Astrocyte of the cerebellum (primary cell): Measurements from ENCODE around the gene DUSP21.
"Not testable (repeated sequence)": the region's sequence is repeated elsewhere in the genome, so short reads cannot be mapped to it uniquely, and the experiment has no call there.

Source experiments
- DNase-seq: peaks from one replicate; pipeline ENCODE4 v3.0.0-alpha.2; 2011; ENCODE audit warnings: low read depth
- H3K4me3 ChIP-seq: 2 replicates; pipeline ENCODE4 v1.5.1; 2011; ENCODE audit warnings: mild to moderate bottlenecking, low read depth, low read length, moderate library complexity
- CTCF ChIP-seq: IDR thresholded peaks from 2 replicates; pipeline ENCODE4 v1.5.1; 2012; ENCODE audit warnings: low read length, low read depth, moderate library complexity, mild to moderate bottlenecking; ENCODE audit errors: missing control alignments
- in situ Hi-C: cut with HindIII; loops from 2 replicates; pipeline ENCODE4 v1.10.0; 2017; ENCODE audit warnings: low sequenced_read_pairs

Gene DUSP21

DNA sequence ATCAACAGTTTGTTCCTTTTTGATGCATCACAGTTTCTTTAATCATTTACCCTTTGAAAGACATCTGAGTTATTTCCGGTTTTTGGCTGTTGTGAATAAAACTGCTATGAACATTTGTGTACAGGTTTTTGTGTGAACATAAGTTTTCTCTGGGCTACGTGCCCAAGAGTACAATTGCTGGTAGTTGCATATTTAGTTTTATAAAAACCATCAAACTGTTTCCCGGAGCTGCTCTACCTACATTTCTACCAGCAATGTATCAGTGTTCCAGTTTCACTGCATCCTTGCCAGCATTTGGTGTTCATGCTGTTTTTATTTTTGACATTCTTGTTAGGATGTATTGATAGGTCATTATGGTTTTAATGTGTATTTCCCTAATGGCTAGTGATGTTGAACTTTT lies 46.4 kb downstream of the DUSP21 start:
- TF ChIP-seq CTCF: no peak
- no peak overlapping the region for H3K4me3 ChIP-seq
- no peak for DNase-seq
- in situ Hi-C loops: no loop called here

DNA sequence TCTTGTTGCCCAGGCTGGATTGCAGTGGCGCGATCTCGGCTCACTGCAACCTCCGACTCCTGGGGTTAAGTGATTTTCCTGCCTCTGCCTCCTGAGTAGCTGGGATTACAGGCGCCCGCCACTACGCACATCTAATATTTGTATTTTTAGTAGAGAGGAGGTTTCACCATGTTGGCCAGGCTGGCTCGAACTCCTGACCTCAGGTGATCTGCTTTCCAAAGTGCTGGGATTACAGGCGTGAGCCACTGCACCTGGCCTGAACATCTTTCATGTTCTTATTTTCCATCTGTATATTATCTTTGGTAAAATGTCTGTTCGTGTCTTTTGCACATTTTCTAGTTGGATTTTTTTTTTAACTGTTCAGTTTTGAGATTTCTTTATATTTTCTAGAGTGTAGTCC lies 46.9 kb downstream of the DUSP21 start:
- in situ Hi-C loops: not testable (repeated sequence)

DNA sequence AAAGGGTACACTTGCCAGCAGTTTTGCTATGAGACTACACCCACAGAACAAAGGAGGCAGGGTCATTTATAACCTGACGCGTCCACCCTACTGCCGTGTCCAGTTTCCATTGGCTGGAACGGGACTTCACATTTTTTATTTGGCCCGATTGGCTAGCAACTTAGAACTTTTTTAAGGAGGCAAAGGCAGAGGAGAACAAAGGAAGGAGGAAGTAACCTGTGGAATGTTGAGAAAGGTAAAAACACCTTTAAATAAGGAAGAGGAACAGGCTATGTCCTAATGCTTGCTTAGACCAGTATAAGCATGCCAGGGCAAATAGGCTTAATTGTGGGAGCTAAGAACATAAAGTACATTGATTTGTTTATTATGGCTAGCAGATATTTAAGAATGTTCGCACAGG lies 47.8 kb downstream of the DUSP21 start:
- in situ Hi-C loops: no loop called here
- TF ChIP-seq CTCF: no peak
- no peak overlapping the region for H3K4me3 ChIP-seq
- no peak for DNase-seq

More for the DNA sequence above, 46.9 kb downstream of the DUSP21 start:
- H3K4me3 ChIP-seq, DNase-seq: not testable (repeated sequence)
